ENCODE results near the gene ACD.

GRCh38 chr16:67653128-67653788 lies 6.8 kb downstream of the ACD start:
- TF ChIP-seq EP300 (IDR thresholded peaks at IDR 0.05) (no peak), CTCF (IDR thresholded peaks at IDR 0.05) (peak in 2 of 3 donors; percentile 16 to 21), POLR2A (IDR thresholded peaks at IDR 0.05) (no peak)
